Nephron progenitor cell (in vitro differentiated cells): ENCODE measurements around the gene KLHDC1.
"Not testable (repeated sequence)": the region's sequence is repeated elsewhere in the genome, so short reads cannot be mapped to it uniquely, and the experiment has no call there.

Source experiments
- DNase-seq: peaks from one replicate; pipeline ENCODE4 v3.0.0; 2021
- H3K27ac Mint-ChIP-seq: 2 replicates; pipeline ENCODE4 v1.8.0; 2021; ENCODE audit warnings: mild to moderate bottlenecking, moderate library complexity, mixed read lengths
- H3K27me3 Mint-ChIP-seq: 2 replicates; pipeline ENCODE4 v1.8.0; 2021; ENCODE audit warnings: mild to moderate bottlenecking, low read depth, mixed read lengths; ENCODE audit not compliant: poor library complexity
- H3K36me3 Mint-ChIP-seq: 2 replicates; pipeline ENCODE4 v1.8.0; 2021; ENCODE audit warnings: low read depth, mixed read lengths
- H3K4me1 Mint-ChIP-seq: 2 replicates; pipeline ENCODE4 v1.8.0; 2021; ENCODE audit warnings: mixed read lengths
- H3K4me3 Mint-ChIP-seq: 2 replicates; pipeline ENCODE4 v1.8.0; 2021; ENCODE audit warnings: mild to moderate bottlenecking, moderate library complexity, mixed read lengths
- H3K9me3 Mint-ChIP-seq: 2 replicates; pipeline ENCODE4 v1.8.0; 2021; ENCODE audit warnings: mild to moderate bottlenecking, moderate library complexity, mixed read lengths
- TF ChIP-seq, protein P1 (sequence below): fragments of 200-600 bp; sonication (generic); IDR thresholded peaks from 2 replicates; pipeline ENCODE4 v1.5.0; 2021; ENCODE audit warnings: antibody characterized with exemption

Gene KLHDC1

DNA sequence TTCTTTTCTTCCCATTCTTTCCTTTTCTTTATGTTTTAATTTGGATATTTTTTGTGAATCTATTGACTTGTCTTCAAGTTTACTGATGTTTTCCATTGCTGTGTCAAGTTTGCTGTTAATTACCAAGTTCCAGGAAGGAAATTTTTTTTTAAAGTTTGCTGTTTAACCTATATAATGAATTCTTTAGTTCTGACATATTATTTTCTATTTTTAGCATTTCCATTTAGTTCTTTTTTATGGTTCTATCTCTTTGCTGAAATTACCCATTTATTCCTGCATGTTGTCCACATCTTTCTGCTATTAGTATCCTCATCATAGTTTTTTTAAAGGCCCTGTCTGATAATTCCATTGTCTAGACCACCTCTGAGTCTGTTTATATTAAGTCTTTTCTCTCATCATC lies 27.8 kb downstream of the KLHDC1 start:
- no peak for DNase-seq
- peaks cover 29% of the 10 kb centered on the region for H3K9me3 Mint-ChIP-seq
- TF ChIP-seq, protein P1, sequence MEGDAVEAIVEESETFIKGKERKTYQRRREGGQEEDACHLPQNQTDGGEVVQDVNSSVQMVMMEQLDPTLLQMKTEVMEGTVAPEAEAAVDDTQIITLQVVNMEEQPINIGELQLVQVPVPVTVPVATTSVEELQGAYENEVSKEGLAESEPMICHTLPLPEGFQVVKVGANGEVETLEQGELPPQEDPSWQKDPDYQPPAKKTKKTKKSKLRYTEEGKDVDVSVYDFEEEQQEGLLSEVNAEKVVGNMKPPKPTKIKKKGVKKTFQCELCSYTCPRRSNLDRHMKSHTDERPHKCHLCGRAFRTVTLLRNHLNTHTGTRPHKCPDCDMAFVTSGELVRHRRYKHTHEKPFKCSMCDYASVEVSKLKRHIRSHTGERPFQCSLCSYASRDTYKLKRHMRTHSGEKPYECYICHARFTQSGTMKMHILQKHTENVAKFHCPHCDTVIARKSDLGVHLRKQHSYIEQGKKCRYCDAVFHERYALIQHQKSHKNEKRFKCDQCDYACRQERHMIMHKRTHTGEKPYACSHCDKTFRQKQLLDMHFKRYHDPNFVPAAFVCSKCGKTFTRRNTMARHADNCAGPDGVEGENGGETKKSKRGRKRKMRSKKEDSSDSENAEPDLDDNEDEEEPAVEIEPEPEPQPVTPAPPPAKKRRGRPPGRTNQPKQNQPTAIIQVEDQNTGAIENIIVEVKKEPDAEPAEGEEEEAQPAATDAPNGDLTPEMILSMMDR, result no peak
- peaks cover 20% of the 10 kb centered on the region for H3K36me3 Mint-ChIP-seq
- H3K4me3 Mint-ChIP-seq, result no peak overlapping the region
- no peak overlapping the region for H3K27ac Mint-ChIP-seq
- H3K4me1 Mint-ChIP-seq, result no peaks in the 10 kb centered on the region
- peaks cover 17% of the 10 kb centered on the region for H3K27me3 Mint-ChIP-seq

DNA sequence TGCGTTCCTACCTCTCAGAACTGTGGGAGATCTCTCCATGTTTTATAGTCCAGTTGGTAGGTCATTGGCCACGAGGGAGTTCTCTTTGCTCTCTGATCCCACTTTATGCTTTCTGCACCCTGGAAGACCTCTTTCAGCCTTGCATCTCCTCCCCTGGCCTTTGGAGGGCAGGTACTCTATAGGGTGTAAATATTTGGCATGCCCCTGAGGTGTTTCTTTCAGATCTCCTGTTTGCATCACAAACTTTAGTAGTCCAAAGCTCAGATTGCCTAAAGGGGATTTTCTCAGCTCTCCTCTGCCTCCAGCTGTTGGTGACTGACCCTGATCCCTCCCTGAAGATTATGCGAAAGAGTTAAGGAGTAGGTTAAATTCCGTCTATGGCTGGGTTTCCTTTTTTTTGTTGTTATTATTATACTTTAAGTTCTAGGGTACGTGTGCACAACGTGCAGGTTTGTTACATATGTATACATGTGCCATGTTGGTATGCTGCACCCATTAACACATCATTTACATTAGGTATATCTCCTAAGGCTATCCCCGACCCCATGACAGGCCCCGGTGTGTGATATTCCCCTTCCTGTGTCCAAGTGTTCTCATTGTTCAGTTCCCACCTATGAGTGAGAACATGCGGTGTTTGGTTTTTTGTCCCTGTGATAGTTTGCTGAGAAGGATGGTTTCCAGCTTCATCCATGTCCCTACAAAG lies 29.0 kb downstream of the KLHDC1 start:
- peaks cover 29% of the 10 kb centered on the region for H3K9me3 Mint-ChIP-seq
- H3K27ac Mint-ChIP-seq, H3K4me3 Mint-ChIP-seq, H3K4me1 Mint-ChIP-seq, DNase-seq: not testable (repeated sequence)
- peaks cover 17% of the 10 kb centered on the region for H3K27me3 Mint-ChIP-seq
- H3K36me3 Mint-ChIP-seq, result peaks cover 20% of the 10 kb centered on the region

DNA sequence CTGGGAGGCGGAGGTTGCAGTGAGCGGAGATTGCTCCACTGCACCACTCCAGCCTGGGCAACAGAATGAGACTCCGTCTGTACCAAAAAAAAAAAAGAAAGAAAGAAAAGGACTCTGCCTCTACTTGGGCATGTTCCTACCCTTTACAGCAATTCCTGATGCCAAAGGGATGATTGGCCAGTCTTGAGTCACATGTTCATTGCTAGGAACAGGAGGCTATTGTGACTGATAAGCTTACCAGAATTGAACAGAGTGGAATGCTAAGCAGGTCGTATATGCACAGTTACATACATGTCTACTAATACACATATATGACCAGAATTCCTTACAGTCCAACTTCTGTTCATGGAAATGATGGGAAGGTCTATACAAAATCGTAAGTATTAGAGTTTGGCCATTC lies 34.3 kb downstream of the KLHDC1 start:
- Mint-ChIP-seq H3K36me3 (no peaks in the 10 kb centered on the region), H3K27ac (no peak overlapping the region), H3K27me3 (peaks cover 5% of the 10 kb centered on the region), H3K4me3 (no peak overlapping the region), H3K4me1 (no peaks in the 10 kb centered on the region), H3K9me3 (peaks cover 4% of the 10 kb centered on the region)
- TF ChIP-seq, protein P1, result no peak
- DNase-seq, result no peak

DNA sequence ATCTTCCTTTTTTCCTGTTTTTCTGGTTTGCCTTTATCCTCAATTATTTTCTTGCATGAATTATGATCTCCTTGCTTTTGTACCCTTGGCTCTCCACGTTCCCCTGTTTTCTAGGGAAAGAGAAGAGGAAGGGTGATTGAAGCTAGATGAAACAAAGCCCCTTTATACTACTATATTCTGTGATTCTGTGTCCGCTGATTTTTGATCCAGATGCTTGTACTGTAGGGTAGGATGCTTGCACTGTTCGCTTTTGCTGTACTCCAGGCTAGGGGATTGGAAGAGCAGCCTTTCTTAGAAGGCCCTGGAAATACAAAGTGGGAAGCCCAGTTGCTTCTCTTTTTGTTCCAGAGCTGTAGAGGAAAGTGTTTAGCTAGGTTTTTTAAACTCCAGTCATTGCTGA lies 40.0 kb downstream of the KLHDC1 start:
- peak overlapping the region; percentile 7 for H3K27ac Mint-ChIP-seq
- DNase-seq, result no peak
- no peaks in the 10 kb centered on the region for H3K4me1 Mint-ChIP-seq
- H3K27me3 Mint-ChIP-seq, result no peaks in the 10 kb centered on the region
- no peaks in the 10 kb centered on the region for H3K36me3 Mint-ChIP-seq
- H3K4me3 Mint-ChIP-seq, result no peak overlapping the region
- TF ChIP-seq, protein P1, result no peak
- no peaks in the 10 kb centered on the region for H3K9me3 Mint-ChIP-seq

DNA sequence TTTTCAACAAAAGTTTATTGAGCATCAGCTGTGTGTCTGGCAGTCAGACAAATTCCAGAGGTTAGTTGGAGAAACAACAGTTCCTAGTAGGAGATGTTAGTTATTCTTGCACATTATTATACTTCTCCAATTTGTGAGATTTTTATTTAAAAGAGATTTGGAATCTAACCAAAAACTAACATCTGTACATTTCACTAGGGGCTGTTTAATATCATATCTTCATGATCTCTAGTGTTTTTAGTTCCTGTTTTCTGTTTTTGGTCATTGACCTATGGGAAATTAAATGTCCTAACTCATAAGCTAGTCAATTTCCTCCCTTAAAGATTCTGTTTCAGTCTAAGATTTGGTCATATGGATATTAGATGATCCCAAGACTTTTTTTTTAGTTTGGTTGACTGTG lies 40.9 kb downstream of the KLHDC1 start:
- DNase-seq, result no peak
- Mint-ChIP-seq H3K27me3 (peaks cover 3% of the 10 kb centered on the region), H3K36me3 (no peaks in the 10 kb centered on the region)

DNA sequence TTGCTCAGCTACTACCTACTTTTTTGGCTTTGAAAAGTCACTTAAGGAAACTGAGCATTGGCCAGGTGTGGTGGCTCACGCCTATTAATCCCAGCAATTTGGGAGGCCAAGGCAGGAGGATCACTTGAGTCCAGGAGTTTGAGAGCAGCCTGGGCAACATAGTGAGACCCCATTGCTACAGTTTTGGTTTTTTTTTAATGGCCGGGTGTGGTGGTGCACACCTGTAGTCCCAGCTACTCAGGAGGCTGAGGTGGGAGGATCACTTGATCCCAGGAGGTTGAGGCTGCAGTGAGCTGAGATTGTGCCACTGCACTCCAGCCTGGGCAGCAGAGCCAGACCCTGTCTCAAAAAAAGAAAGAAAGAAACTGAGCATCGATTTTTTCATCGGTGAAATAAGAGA lies 42.7 kb downstream of the KLHDC1 start:
- not testable (repeated sequence) for H3K4me3 Mint-ChIP-seq, H3K4me1 Mint-ChIP-seq, H3K27ac Mint-ChIP-seq, H3K9me3 Mint-ChIP-seq, DNase-seq, H3K36me3 Mint-ChIP-seq
- peaks cover 10% of the 10 kb centered on the region for H3K27me3 Mint-ChIP-seq

More for the DNA sequence above, 40.9 kb downstream of the KLHDC1 start:
- Mint-ChIP-seq H3K27ac (no peak overlapping the region), H3K4me3 (no peak overlapping the region), H3K4me1 (no peaks in the 10 kb centered on the region), H3K9me3 (no peaks in the 10 kb centered on the region)
- TF ChIP-seq, protein P1, result no peak

DNA sequence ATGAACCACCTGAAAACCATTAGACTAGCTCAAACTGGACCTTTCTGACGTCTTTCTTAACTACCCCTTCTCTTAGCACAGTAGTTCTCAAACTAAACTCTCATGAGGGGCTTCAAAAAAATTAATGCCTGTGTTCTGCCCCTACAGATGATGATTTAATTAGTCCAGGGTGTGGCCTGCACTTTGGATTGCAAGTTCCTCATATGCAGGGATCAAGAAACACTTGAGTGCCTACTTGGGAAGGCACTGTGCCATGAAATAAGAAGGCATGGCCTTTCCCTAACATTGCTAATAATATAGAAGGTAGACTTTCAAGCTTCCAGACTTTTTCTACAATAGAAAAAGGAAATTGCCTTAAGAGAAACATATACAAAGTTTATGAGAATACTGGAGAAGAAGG lies 52.3 kb downstream of the KLHDC1 start:
- Mint-ChIP-seq H3K4me1 (no peaks in the 10 kb centered on the region), H3K36me3 (no peaks in the 10 kb centered on the region), H3K27me3 (peaks cover 19% of the 10 kb centered on the region), H3K27ac (no peak overlapping the region), H3K4me3 (no peak overlapping the region), H3K9me3 (no peaks in the 10 kb centered on the region)
- no peak for DNase-seq
- TF ChIP-seq, protein P1, result no peak

DNA sequence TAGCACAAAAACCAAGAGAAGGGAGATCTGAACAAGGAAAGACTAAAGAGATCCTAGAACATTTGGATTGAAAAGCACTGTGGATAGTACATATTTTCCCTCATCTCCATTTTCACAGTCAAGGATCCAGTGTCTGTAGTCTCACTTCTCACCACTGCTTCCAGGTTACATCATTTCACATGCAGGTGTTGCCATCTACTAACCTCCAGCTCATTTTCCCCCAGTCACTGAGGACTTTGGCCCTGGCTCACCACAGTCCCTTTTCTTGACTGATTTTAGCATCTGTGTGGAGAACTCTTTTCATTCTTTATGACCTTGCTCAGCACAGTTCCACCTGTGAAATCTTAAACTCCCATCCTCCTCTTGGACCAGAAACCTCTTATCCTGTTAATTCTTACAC lies 53.6 kb downstream of the KLHDC1 start:
- DNase-seq, H3K36me3 Mint-ChIP-seq, H3K9me3 Mint-ChIP-seq, H3K27ac Mint-ChIP-seq, H3K4me1 Mint-ChIP-seq, H3K4me3 Mint-ChIP-seq: not testable (repeated sequence)
- H3K27me3 Mint-ChIP-seq, result peaks cover 19% of the 10 kb centered on the region
